Lower leg skin (tissue), 4 donors: ENCODE measurements around the gene CALB2. TPM values are rescaled to one million over a fixed set of nuclear protein-coding genes. Genes with fewer than 3 reads are reported as not detected.
A peak's percentile ranks its signal among the peaks of the same experiment; 100 is the strongest.

Experiments
- DNase-seq, 2 donors: peaks; one replicate each; pipeline ENCODE4 v3.0.0-alpha.2; 2019; ENCODE audit warnings: low spot score in 2 of 2
- H3K4me3 ChIP-seq: fragments of 200-600 bp; sonication (generic); 2 replicates; pipeline ENCODE4 v1.5.1; 2017; ENCODE audit warnings: mild to moderate bottlenecking, low read depth; ENCODE audit not compliant: poor library complexity, severe bottlenecking
- CTCF ChIP-seq, 3 donors: fragments of 450-650 bp; IDR thresholded peaks; one replicate each; pipeline ENCODE4 v1.5.1; 2016; ENCODE audit warnings: antibody characterized with exemption in 3 of 3, mild to moderate bottlenecking in 3 of 3, moderate library complexity in 2 of 3
- POLR2A ChIP-seq, 2 donors: fragments of 450-650 bp; IDR thresholded peaks; one replicate each; pipeline ENCODE4 v1.6.1; 2016 to 2017; ENCODE audit warnings: antibody characterized with exemption in 2 of 2, mild to moderate bottlenecking in 1 of 2, moderate library complexity in 1 of 2
- WGBS, 2 donors: methylation state at CpG; one replicate each; pipeline ENCODE4 v1.1.5; 2018; 5-methylcytosine and 5-hydroxymethylcytosine counted together
- intact Hi-C: fragments of 100-400 bp; cut with DNase I; formaldehyde crosslinking; loops from one replicate; pipeline ENCODE4 v1.15.0; 2023; ENCODE audit warnings: low total_unique reads
- total RNA-seq, 4 donors: library from RNA; depleted of rRNA; stranded (reverse); fragments of >200 nt; gene quantifications; one replicate each; pipeline ENCODE4 v1.1.0, GENCODE V29; 2016

Gene CALB2
- total RNA-seq, 4 donors from 2014 or later, result 3.8 to 5.1 (median 4.1) TPM; not detected in 1

GRCh38 chr16:71423865-71424264 lies 65.3 kb downstream of the CALB2 start:
- H3K4me3 ChIP-seq, result no peak overlapping the region
- TF ChIP-seq POLR2A (IDR thresholded peaks at IDR 0.05) (no peak), CTCF (IDR thresholded peaks at IDR 0.05) (no peak)
- intact Hi-C loops, result loop anchor here (1.0 kb wide), 1 partner anchor 19 kb away; no protein-coding TSS in a partner anchor
- DNase-seq, result no peak
- WGBS, 2 donors, result 75 to 79% methylated on average over 7 of the region's 7 CpGs

GRCh38 chr16:71424626-71425025 lies 66.1 kb downstream of the CALB2 start:
- intact Hi-C loops, result no loop called here
- TF ChIP-seq CTCF (IDR thresholded peaks at IDR 0.05) (no peak), POLR2A (IDR thresholded peaks at IDR 0.05) (no peak)
- WGBS, 2 donors, result 67 to 69% methylated on average over 5 to 6 of the region's 6 CpGs
- peak in 1 of 2 donors; percentile 68 for DNase-seq
- H3K4me3 ChIP-seq, result no peak overlapping the region

- WGBS, 2 donors, result 10 to 11% methylated on average over 18 of the region's 18 CpGs
- intact Hi-C loops, result no loop called here
- TF ChIP-seq POLR2A (IDR thresholded peaks at IDR 0.05) (no peak), CTCF (IDR thresholded peaks at IDR 0.05) (no peak)
- no peak overlapping the region for H3K4me3 ChIP-seq
- DNase-seq, result peak in 1 of 2 donors; percentile 75
Measured at GRCh38 chr16:71425746-71426068, 67.2 kb downstream of the CALB2 start.

- H3K4me3 ChIP-seq, result no peak overlapping the region
- 2 to 5% methylated on average over 31 to 34 of the region's 48 CpGs for WGBS, 2 donors
- TF ChIP-seq CTCF (IDR thresholded peaks at IDR 0.05), result peak in 1 of 3 donors; percentile 30
- TF ChIP-seq POLR2A (IDR thresholded peaks at IDR 0.05), result no peak
- DNase-seq, result peak in 1 of 2 donors; percentile 84
- intact Hi-C loops, result no loop called here
Measured at GRCh38 chr16:71426069-71426879, 67.8 kb downstream of the CALB2 start.

- no peak for DNase-seq
- 60 to 72% methylated on average over 12 of the region's 12 CpGs for WGBS, 2 donors
- intact Hi-C loops, result no loop called here
- TF ChIP-seq POLR2A (IDR thresholded peaks at IDR 0.05) (no peak), CTCF (IDR thresholded peaks at IDR 0.05) (no peak)
- H3K4me3 ChIP-seq, result no peak overlapping the region
Measured at GRCh38 chr16:71426880-71427615, 68.5 kb downstream of the CALB2 start.
